ENCODE results near the gene SHISA9. TPM values are rescaled to one million over a fixed set of nuclear protein-coding genes. Genes with fewer than 3 reads are reported as not detected.

Gene SHISA9
- total RNA-seq, 2 experiments from 2014 or later, result not detected

GRCh38 chr16:12951976-12952375 lies 50.6 kb downstream of the SHISA9 start:
- no peak overlapping the region for H3K4me2 ChIP-seq (ENCODE audit: low read length)
- BruUV-seq (replicated peaks), result no TSS peak
- H2AFZ ChIP-seq (ENCODE audit: low read length), result no peak overlapping the region
- no peak overlapping the region for H3K27ac ChIP-seq (ENCODE audit: low read depth, low read length, poor library complexity, severe bottlenecking)
- no peak for DNase-seq (ENCODE audit: low spot score)
- H4K20me1 ChIP-seq (ENCODE audit: insufficient read depth, low read length), result no peaks in the 10 kb centered on the region
- ChIA-PET CTCF (ENCODE audit: unreplicated experiment) (no interaction called here), POLR2A (interaction anchor here (0.6 kb wide), 1 partner anchor 148 kb away, joined by 3 read pairs; the partner anchor contains the start of gene CPPED1)
- no peak overlapping the region for H3K4me3 ChIP-seq (ENCODE audit: low read depth, low read length, poor library complexity, severe bottlenecking)
- H3K36me3 ChIP-seq (ENCODE audit: insufficient read depth, low read length), result no peaks in the 10 kb centered on the region
- no peaks in the 10 kb centered on the region for H3K79me2 ChIP-seq (ENCODE audit: insufficient read depth, low read depth, low read length)
- intact Hi-C loops (cut with micrococcal nuclease; ENCODE audit: unreplicated experiment), result no loop called here
- no peaks in the 10 kb centered on the region for H3K9me2 ChIP-seq (ENCODE audit: insufficient read depth, low read length)
- H3K4me1 ChIP-seq (ENCODE audit: insufficient read depth, low read length, poor library complexity, severe bottlenecking), result no peaks in the 10 kb centered on the region
- no peaks in the 10 kb centered on the region for H3K9me3 ChIP-seq (ENCODE audit: low read length)
- TF ChIP-seq CTCF (conservative IDR thresholded peaks at IDR 0.05; ENCODE audit: low read length), result no peak
- no peak for TF ChIP-seq EZH2phosphoT487 (IDR thresholded peaks at IDR 0.05; ENCODE audit: borderline replicate concordance, low read depth, low read length)

- no peak overlapping the region for H3K27ac ChIP-seq (ENCODE audit: low read depth, low read length, poor library complexity, severe bottlenecking)
- H3K4me1 ChIP-seq (ENCODE audit: insufficient read depth, low read length, poor library complexity, severe bottlenecking), result no peaks in the 10 kb centered on the region
- BruUV-seq (replicated peaks), result no TSS peak
- no peak for TF ChIP-seq EZH2phosphoT487 (IDR thresholded peaks at IDR 0.05; ENCODE audit: borderline replicate concordance, low read depth, low read length)
- no peak for TF ChIP-seq CTCF (conservative IDR thresholded peaks at IDR 0.05; ENCODE audit: low read length)
- H3K36me3 ChIP-seq (ENCODE audit: insufficient read depth, low read length), result no peaks in the 10 kb centered on the region
- no peak for DNase-seq (ENCODE audit: low spot score)
- H3K9me3 ChIP-seq (ENCODE audit: low read length), result no peaks in the 10 kb centered on the region
- POLR2A ChIA-PET, result no interaction called here
- CTCF ChIA-PET (ENCODE audit: unreplicated experiment), result interaction anchor here (0.6 kb wide), 1 partner anchor 961 kb away, joined by 3 read pairs; no protein-coding TSS in a partner anchor
- no peak overlapping the region for H3K4me2 ChIP-seq (ENCODE audit: low read length)
- no peaks in the 10 kb centered on the region for H3K79me2 ChIP-seq (ENCODE audit: insufficient read depth, low read depth, low read length)
- no peak overlapping the region for H2AFZ ChIP-seq (ENCODE audit: low read length)
- no peak overlapping the region for H3K4me3 ChIP-seq (ENCODE audit: low read depth, low read length, poor library complexity, severe bottlenecking)
- no peaks in the 10 kb centered on the region for H3K9me2 ChIP-seq (ENCODE audit: insufficient read depth, low read length)
- intact Hi-C loops (cut with micrococcal nuclease; ENCODE audit: unreplicated experiment), result no loop called here
- no peaks in the 10 kb centered on the region for H4K20me1 ChIP-seq (ENCODE audit: insufficient read depth, low read length)
Observed at GRCh38 chr16:12958366-12958765, 57.0 kb downstream of the SHISA9 start.

GRCh38 chr16:12959072-12959471 lies 57.7 kb downstream of the SHISA9 start:
- no TSS peak for BruUV-seq (replicated peaks)
- POLR2A ChIA-PET, result no interaction called here
- no peaks in the 10 kb centered on the region for H3K9me3 ChIP-seq (ENCODE audit: low read length)
- no peaks in the 10 kb centered on the region for H4K20me1 ChIP-seq (ENCODE audit: insufficient read depth, low read length)
- H3K9me2 ChIP-seq (ENCODE audit: insufficient read depth, low read length), result no peaks in the 10 kb centered on the region
- H2AFZ ChIP-seq (ENCODE audit: low read length), result no peak overlapping the region
- intact Hi-C loops (cut with micrococcal nuclease; ENCODE audit: unreplicated experiment), result no loop called here
- no peak for DNase-seq (ENCODE audit: low spot score)
- CTCF ChIA-PET (ENCODE audit: unreplicated experiment), result interaction anchor here (0.6 kb wide), 1 partner anchor 960 kb away, joined by 3 read pairs; no protein-coding TSS in a partner anchor
- H3K4me1 ChIP-seq (ENCODE audit: insufficient read depth, low read length, poor library complexity, severe bottlenecking), result no peaks in the 10 kb centered on the region
- H3K4me2 ChIP-seq (ENCODE audit: low read length), result no peak overlapping the region
- no peak overlapping the region for H3K27ac ChIP-seq (ENCODE audit: low read depth, low read length, poor library complexity, severe bottlenecking)
- TF ChIP-seq EZH2phosphoT487 (IDR thresholded peaks at IDR 0.05; ENCODE audit: borderline replicate concordance, low read depth, low read length) (no peak), CTCF (conservative IDR thresholded peaks at IDR 0.05; ENCODE audit: low read length) (no peak)
- no peak overlapping the region for H3K4me3 ChIP-seq (ENCODE audit: low read depth, low read length, poor library complexity, severe bottlenecking)
- H3K36me3 ChIP-seq (ENCODE audit: insufficient read depth, low read length), result no peaks in the 10 kb centered on the region
- no peaks in the 10 kb centered on the region for H3K79me2 ChIP-seq (ENCODE audit: insufficient read depth, low read depth, low read length)
